Astrocyte (in vitro differentiated cells and primary cell): ENCODE data around the gene COL6A3. TPM values are rescaled to one million over a fixed set of nuclear protein-coding genes. Genes with fewer than 3 reads are reported as not detected.

Source experiments
- DNase-seq: peaks from one replicate; pipeline ENCODE4 v3.0.0-alpha.2; 2010; ENCODE audit warnings: low read depth
- FAIRE-seq: peaks from 2 replicates; lab custom pipeline; 2011; peaks lifted over from hg19 to GRCh38; lab: Jason Lieb, UNC
- H2AFZ ChIP-seq: 2 replicates; pipeline ENCODE4 v1.6.0; 2012; ENCODE audit warnings: low read depth, low read length, inconsistent platforms
- H3K27ac ChIP-seq: 2 replicates; pipeline ENCODE4 v1.5.1; 2011; ENCODE audit warnings: low read depth, low read length, inconsistent platforms
- H3K27me3 ChIP-seq: 2 replicates; pipeline ENCODE4 v1.6.0; 2011; ENCODE audit warnings: low read length, inconsistent platforms; ENCODE audit not compliant: insufficient read depth
- H3K36me3 ChIP-seq: 2 replicates; pipeline ENCODE4 v1.5.1; 2011; ENCODE audit warnings: low read length, inconsistent platforms; ENCODE audit not compliant: insufficient read depth
- H3K4me1 ChIP-seq: 2 replicates; pipeline ENCODE4 v1.5.1; 2011; ENCODE audit warnings: low read length, inconsistent platforms; ENCODE audit not compliant: insufficient read depth
- H3K4me2 ChIP-seq: 2 replicates; pipeline ENCODE4 v1.6.0; 2012; ENCODE audit warnings: low read length, inconsistent platforms
- H3K4me3 ChIP-seq: 2 replicates; pipeline ENCODE4 v1.5.1; 2011; ENCODE audit warnings: low read depth, mild to moderate bottlenecking, low read length, inconsistent platforms; ENCODE audit not compliant: insufficient read depth
- H3K79me2 ChIP-seq: 2 replicates; pipeline ENCODE4 v1.6.0; 2012; ENCODE audit warnings: mild to moderate bottlenecking, low read length, inconsistent platforms; ENCODE audit not compliant: insufficient read depth
- H3K9ac ChIP-seq: 2 replicates; pipeline ENCODE4 v1.6.0; 2012; ENCODE audit warnings: mild to moderate bottlenecking, low read length, inconsistent platforms
- H3K9me3 ChIP-seq: 2 replicates; pipeline ENCODE4 v1.5.1; 2012; ENCODE audit warnings: low read depth, mild to moderate bottlenecking, low read length, inconsistent platforms; ENCODE audit not compliant: insufficient read depth
- H4K20me1 ChIP-seq: 2 replicates; pipeline ENCODE4 v1.6.0; 2012; ENCODE audit warnings: low read length, inconsistent platforms; ENCODE audit not compliant: insufficient read depth
- H3K27ac Mint-ChIP-seq: one replicate; pipeline ENCODE4 v1.8.0; 2021; ENCODE audit warnings: mild to moderate bottlenecking, mixed read lengths; ENCODE audit not compliant: unreplicated experiment
- H3K27me3 Mint-ChIP-seq: one replicate; pipeline ENCODE4 v1.8.0; 2021; ENCODE audit warnings: low read depth, mixed read lengths; ENCODE audit not compliant: unreplicated experiment
- H3K36me3 Mint-ChIP-seq: one replicate; pipeline ENCODE4 v1.8.0; 2021; ENCODE audit warnings: low read depth, mixed read lengths; ENCODE audit not compliant: unreplicated experiment
- H3K4me1 Mint-ChIP-seq: one replicate; pipeline ENCODE4 v1.8.0; 2021; ENCODE audit warnings: low read depth, mixed read lengths; ENCODE audit not compliant: unreplicated experiment
- H3K4me3 Mint-ChIP-seq: one replicate; pipeline ENCODE4 v1.8.0; 2021; ENCODE audit warnings: mild to moderate bottlenecking, moderate library complexity, mixed read lengths; ENCODE audit not compliant: unreplicated experiment
- H3K9me3 Mint-ChIP-seq: one replicate; pipeline ENCODE4 v1.8.0; 2021; ENCODE audit warnings: mild to moderate bottlenecking, mixed read lengths; ENCODE audit not compliant: unreplicated experiment
- CTCF ChIP-seq: IDR thresholded peaks from 2 replicates; pipeline ENCODE4 v1.5.1; 2011; ENCODE audit warnings: low read depth, mild to moderate bottlenecking, inconsistent platforms, low read length, moderate library complexity; ENCODE audit not compliant: insufficient read depth
- EZH2 ChIP-seq: IDR thresholded peaks from 2 replicates; pipeline ENCODE4 v1.6.1; 2012; ENCODE audit warnings: mild to moderate bottlenecking, low read length, inconsistent platforms; ENCODE audit not compliant: insufficient read depth
- total RNA-seq: library from RNA; stranded (reverse); gene quantifications from 2 replicates; pipeline ENCODE4 v1.2.1, GENCODE V29; 2021

Gene COL6A3
- total RNA-seq, 1 donor from 2014 or later, result 200 TPM

- no peak overlapping the region for H3K27ac ChIP-seq
- H3K27ac Mint-ChIP-seq, result no peak overlapping the region
- H4K20me1 ChIP-seq, result no peaks in the 10 kb centered on the region
Measured at GRCh38 chr2:237330541-237330940, 83.4 kb downstream of the COL6A3 start.

DNA sequence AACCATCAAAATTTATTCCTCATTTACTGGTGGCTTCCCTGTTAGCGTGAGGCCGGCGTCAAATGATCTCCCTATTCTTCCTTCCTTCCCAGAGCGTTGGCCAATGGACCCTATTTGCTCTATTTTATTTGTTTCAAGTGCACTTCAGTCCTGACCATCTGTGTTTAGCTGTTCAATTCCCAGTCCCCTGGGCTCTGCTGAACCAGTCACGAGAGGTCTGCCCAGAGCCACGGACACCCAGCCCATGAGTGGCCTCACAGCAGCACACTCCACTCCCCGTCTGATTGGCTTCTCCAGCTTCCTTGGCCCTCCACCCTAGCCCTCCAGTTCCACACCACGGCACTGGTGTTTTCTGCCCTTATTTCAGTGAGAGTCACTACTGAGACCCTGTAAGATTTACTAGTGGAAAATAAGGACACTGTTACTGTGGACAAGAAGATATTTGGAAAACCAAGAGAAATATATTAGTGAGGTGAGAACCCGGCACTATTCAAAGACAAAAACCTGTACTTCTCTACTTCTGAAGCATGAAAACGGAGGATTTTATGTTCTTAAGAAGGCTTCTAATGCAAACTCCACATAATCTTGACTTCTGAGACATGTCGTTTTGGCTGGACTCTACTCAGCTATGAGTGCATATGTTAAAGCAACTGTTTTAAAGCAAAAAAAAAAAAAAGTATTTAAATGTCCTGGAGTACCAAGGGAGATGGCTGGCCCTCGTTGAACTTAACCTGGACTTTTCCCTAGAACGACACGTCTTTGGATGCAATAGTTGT, 86.6 kb downstream of the COL6A3 start:
- H3K9ac ChIP-seq, result no peak overlapping the region
- no peak overlapping the region for H2AFZ ChIP-seq
- H4K20me1 ChIP-seq, result no peaks in the 10 kb centered on the region
- H3K4me2 ChIP-seq, result no peak overlapping the region
- Mint-ChIP-seq H3K36me3 (peaks cover 16% of the 10 kb centered on the region), H3K27ac (no peak overlapping the region), H3K4me3 (no peak overlapping the region), H3K4me1 (peaks cover 12% of the 10 kb centered on the region), H3K9me3 (peaks cover 6% of the 10 kb centered on the region), H3K27me3 (no peaks in the 10 kb centered on the region)
- H3K4me1 ChIP-seq, result no peaks in the 10 kb centered on the region
- H3K27ac ChIP-seq, result no peak overlapping the region
- peaks cover 36% of the 10 kb centered on the region for H3K36me3 ChIP-seq
- H3K27me3 ChIP-seq, result no peaks in the 10 kb centered on the region
- no peak for FAIRE-seq
- H3K4me3 ChIP-seq, result no peak overlapping the region
- TF ChIP-seq CTCF (no peak), EZH2 (no peak)
- no peaks in the 10 kb centered on the region for H3K9me3 ChIP-seq
- no peak for DNase-seq
- H3K79me2 ChIP-seq, result no peaks in the 10 kb centered on the region

More at GRCh38 chr2:237330541-237330940, 83.4 kb downstream of the COL6A3 start:
- FAIRE-seq, result no peak
- Histone ChIP-seq H3K4me3 (no peak overlapping the region), H3K36me3 (peaks cover 48% of the 10 kb centered on the region), H3K4me2 (no peak overlapping the region), H3K27me3 (no peaks in the 10 kb centered on the region), H3K4me1 (no peaks in the 10 kb centered on the region), H3K79me2 (no peaks in the 10 kb centered on the region), H2AFZ (no peak overlapping the region), H3K9me3 (no peaks in the 10 kb centered on the region), H3K9ac (no peak overlapping the region)
- DNase-seq, result no peak
- Mint-ChIP-seq H3K4me1 (peaks cover 6% of the 10 kb centered on the region), H3K36me3 (peaks cover 18% of the 10 kb centered on the region), H3K4me3 (no peak overlapping the region), H3K9me3 (peaks cover 3% of the 10 kb centered on the region), H3K27me3 (no peaks in the 10 kb centered on the region)
- TF ChIP-seq CTCF (no peak), EZH2 (no peak)
